ENCODE data around the gene TEX52.

The TEX52 gene

DNA sequence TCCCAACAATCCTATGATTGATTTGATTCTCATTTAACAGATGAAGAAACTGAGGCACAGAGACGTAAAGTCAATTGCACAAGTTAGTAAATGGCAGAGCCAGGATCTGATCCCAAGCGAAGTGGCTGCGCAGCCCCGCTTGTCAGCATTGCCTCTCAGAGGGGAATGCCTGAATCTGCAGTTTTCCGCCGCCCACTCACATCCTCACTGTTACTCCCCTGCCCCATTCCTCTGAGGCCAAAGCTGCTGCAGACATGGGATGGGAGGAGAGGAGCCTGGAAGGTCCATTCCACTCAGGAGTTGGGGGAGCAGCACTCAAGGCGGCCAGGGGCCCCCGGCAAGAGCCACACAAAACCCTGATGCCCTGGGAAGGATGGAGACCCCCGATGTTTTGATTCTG lies 23.0 kb downstream of the TEX52 start:
- in situ Hi-C loops (cut with MboI; ENCODE audit: low sequenced_read_pairs), result no loop called here

DNA sequence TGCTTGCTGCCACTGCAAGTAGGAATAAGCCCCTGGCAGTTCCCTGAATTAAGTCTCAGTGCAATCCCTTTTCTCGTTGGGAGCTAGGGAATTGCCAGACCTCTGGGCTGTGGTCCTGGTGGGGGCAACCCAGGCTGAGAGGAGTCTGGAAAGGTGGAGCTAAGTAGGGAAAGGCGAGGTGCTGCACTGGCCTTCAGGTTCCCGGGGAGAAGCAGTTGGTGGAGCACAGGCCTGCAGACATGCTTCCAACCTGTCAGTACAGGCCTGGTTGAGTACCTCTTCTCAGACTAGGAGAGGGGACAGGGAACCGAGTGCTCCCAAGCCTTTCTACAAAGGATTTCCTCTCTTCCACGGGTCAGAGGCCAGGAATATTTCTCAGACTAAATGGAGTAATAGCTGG lies 23.5 kb downstream of the TEX52 start:
- in situ Hi-C loops (cut with MboI; ENCODE audit: low sequenced_read_pairs), result no loop called here

DNA sequence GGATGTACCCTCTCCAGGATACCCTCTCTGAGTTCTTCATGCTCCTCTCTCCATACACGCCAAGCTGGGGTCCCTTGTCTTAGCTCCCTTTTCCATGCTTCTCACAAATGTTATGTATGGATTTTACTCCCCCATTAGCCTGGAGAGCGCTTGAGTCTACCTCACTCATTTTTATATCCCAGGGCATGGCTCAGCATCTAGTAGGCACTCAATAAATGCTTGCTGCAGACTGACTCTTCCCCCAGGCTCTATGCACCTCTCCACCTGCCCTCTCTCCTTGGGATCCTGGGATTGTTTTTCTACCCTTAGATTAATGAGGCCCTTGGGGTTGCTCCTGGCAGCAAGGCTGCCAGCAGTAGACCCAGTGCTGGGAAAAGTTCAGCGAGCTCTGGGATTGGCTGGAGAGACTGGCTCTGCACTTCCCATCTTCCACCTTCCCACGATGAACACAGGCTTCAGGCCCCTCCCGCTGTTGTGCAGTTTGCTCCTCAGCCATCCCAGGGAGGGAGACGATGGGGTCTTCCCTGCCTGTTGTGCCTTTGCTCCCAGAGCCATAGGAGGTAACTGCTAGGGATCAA lies 24.2 kb downstream of the TEX52 start:
- in situ Hi-C loops (cut with MboI; ENCODE audit: low sequenced_read_pairs), result no loop called here

DNA sequence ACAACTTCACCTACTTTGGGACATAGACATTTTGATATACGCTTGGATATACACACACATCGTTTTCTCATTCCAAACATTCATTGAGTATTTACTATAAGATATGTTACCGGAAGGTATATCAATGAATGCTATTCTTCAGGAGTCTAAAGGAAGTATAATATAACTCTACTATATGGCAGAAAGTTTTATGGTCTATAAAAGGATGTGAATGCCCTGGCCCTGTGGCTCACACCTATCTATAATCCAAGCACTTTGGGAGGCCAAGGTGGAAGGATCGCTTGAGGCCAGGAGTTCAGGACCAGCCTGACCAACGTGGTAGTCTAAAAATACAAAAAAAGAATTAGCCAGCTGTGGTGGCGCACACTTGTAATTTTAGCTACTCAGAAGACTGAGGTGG lies 27.6 kb downstream of the TEX52 start:
- in situ Hi-C loops (cut with MboI; ENCODE audit: low sequenced_read_pairs), result no loop called here

DNA sequence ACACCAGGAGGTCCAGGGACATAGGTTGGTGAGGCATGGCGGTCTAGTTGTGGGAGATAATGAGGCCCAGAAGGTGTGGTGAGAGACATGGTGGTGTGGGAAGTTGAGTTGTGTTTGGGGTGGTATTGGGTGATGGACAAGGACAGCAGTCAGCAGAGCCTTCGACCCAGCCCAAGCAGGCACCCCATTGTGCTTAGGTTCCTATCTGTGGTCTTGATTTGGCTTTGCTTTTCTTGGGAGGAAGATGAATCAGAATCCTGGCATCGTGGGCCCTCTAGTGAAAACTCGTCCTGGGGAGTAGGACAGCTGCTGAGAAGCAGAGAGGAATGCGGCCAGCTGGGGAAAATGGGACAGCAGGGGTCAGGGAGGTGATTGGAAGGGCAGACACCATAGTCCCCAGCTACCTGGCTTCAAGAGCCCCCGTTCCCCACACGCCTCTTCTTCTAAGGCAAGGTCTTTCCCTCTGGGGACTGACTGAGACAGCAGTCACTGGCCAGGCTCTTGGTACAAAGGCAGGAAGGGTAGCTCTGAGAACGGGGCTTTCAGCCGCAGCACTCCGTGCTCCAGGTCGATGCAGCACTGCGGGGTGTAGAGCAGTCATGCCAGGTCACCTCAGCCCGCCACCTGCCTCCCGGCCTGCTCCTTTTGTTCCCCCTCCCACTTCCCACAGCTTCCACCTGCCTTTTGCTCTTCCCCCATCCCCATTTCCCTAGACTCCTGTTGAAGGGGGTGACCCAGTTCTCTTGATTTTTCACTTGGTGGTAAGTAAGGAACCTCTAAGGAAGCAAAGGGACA lies 29.9 kb downstream of the TEX52 start:
- in situ Hi-C loops (cut with MboI; ENCODE audit: low sequenced_read_pairs), result no loop called here

DNA sequence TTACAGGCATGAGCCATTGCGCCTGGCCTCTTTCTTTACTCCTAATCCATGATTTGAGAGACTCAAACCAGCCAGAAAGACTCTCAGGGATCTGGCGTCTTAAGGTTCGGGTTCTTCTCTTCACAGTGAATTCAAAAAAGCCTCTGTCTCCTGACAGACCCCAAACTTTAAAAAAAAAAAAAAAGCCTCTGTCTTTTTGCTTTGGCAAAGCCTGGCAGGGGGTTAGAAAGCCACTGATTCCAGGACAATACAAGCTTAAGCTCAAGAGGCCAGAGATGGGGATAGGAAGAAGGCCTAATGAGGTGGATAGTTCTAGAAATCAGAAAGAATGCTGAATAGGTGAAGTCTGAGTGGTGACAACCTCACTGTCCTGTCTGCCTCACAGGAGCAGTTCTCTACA lies 30.8 kb downstream of the TEX52 start:
- in situ Hi-C loops (cut with MboI; ENCODE audit: low sequenced_read_pairs), result no loop called here

DNA sequence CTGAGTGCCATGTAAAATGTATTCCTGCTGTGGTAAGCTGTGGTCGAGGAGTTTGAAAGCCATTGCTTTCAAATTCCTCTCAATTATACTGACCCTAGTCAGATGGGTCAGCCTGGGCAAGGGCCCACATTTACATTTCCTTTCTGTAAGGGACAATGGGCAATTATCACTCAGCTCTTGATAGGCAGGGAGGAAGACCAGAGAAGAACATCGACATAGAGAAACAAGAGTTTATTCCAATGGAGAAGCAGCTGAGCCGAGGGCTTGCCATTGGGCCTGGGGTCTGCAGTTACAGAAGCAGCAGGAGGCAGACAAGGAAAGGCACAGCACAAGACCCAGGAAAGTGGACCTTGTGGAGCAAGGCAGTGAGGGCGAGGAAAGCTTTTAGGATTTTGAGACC lies 31.7 kb downstream of the TEX52 start:
- in situ Hi-C loops (cut with MboI; ENCODE audit: low sequenced_read_pairs), result no loop called here

DNA sequence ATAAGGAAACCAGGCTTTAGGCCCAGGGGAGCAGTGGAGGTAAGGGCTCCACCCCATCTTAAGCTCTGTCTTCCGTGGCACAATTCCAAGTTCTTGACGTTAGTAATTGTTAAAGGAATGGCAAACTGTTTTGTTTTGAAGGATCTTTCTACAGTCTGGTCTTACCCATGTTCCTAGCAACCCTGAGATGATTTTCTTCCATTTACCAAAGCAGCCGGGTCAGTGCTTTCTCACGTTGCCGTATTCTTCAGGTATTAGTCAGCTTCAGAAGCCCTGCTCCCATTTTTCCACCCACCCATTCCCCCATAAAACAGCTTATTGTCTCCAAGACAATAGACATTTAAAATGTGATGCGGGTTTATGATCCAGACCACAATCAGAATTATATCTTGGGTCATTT lies 32.3 kb downstream of the TEX52 start:
- in situ Hi-C loops (cut with MboI; ENCODE audit: low sequenced_read_pairs), result no loop called here

DNA sequence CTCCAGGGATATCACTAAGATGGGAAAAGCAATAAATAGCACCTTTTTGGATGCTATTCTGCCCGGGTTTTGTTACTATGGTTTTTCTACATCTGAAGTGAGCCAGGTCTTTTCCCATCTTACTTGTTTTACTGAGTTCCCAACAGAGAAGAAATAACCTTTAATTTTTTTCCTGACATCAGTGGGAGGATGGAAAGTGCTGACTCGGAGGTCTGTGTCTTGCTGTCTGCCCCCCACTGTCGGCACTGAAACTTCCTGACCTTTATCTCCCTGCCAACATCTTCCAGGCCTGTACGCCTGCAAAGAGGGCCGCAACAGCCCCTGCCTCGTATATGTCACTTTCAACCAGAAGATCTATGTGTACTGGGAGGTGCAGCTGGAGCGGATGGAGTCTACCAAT lies 33.4 kb downstream of the TEX52 start:
- in situ Hi-C loops (cut with MboI; ENCODE audit: low sequenced_read_pairs), result no loop called here

DNA sequence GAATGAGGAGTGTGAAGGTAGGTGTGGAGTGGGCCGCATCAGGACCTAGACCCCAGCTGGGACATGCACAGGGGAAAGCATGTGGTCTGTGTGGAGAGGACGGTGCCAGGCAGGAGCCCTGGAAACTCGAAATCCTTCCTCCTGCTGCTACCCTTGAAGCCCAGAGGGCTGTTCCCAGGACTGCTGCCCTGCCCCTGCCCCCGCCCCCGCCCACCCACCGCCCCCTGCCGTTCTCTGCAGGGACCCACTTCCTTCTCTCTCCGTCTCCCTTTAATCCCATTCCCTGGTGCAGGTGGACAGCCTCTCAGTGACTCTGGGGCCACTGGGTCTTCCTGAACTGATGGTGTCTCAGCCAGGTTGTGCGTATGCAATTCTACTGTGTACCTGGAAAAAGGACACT lies 36.4 kb downstream of the TEX52 start:
- in situ Hi-C loops (cut with MboI; ENCODE audit: low sequenced_read_pairs), result no loop called here

DNA sequence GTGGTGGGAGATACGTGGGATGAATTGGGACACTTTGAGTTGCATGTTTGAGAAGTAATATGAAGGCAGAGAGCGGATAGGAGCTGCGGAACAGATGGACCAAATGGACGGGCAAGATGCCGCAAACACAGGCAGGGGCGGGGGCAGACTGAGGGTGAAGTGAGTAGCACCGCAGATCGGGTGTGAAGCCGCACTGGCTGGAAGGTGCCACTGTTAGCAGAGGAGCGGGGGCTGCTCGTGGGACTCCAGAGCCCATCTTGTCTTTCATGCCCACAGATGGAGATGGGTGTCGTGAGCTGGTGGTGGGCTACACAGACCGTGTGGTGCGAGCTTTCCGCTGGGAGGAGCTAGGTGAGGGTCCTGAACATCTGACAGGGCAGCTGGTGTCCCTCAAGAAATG lies 37.0 kb downstream of the TEX52 start:
- in situ Hi-C loops (cut with MboI; ENCODE audit: low sequenced_read_pairs), result no loop called here

DNA sequence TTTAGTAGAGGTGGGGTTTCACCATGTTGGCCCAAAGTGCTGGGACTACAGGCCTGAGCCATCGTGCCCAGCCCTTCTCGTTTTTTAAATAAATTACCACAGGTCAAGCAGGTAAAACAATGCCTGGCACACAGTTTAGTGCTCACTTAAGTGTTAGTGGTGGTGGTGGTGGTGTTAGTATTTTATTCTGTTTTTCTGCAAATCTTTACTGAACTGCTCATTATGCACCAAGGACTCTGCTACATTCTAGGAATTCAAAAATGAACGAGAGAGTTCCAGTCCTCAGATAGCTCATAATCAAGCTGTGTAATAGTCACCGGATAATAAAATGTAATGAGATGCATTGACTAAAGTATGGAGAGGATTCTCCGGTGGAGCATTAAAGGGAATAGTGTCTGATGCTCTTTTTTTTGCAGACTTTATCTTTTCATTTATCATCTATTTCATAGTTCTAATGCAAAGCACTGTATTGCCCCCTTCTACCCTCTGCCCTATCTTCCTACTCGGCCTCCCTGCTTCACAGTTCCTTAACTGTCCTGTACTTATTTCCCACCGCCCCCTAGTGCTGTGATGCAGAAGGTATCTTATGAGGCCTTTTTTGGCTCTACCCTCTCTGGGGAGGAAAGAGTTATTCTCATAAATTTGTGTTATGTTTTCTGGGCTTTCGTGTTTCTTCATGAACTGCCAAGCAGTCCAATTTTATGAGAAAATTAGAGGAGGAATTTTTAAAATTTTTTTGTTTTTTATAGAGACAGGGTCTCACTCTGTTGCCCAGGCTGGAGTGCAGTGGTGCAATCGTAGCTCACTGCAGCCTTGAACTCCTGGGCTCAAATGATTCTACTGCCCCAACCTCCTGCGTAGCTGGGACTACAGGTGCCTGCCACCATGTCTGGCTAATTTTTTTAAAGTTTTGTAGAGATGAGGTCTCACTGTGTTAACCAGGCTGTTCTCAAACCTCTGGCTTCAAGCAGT lies 43.3 kb downstream of the TEX52 start:
- in situ Hi-C loops (cut with MboI; ENCODE audit: low sequenced_read_pairs), result no loop called here

DNA sequence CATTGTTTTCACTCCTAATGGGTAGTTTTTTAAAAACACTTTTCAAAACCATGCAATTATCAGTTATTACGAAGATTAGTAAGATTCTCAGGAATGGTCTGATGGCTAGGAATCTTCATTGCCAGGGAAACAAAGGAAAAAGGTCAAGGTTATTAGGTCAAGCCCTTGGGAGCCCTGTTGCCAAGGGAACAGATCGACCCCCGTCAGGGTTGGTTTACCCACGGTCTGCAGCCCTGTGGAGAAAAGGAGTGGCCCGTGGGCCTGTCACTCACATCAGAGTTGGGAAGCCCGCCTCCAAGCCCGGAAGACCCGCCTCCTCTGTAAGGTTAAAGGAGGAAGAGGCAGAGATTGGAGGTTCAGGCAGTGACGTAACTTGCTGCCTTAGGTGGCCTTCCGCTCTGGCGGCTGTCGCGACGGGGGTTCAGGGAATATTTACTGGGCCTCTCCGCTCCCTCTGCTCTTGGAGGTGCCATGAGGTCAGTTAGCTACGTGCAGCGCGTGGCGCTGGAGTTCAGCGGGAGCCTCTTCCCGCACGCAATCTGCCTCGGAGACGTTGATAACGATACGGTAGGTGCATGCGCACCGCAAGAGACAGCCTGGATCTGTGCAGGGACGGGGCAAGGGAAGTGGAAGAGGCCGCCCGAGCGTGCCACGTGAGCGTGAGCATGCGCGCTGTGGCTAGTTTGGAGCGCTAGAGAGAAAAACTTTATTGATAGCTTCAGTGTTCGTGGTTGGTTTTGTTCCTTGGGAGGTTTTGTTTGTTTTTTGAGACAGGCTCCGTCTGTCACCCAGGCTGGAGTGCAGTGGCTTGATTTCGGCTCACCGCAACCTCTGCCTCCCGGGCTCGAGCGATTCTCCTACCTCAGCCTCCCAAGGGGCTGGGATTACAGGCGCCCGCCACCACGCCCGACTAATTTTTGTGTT lies 44.3 kb downstream of the TEX52 start, which contains the start of gene ITFG2:
ITFG2 (plus strand) TSS at position 379 of the 924 bp plus-strand sequence; CDS start at position 472, 93 bp downstream.
- in situ Hi-C loops (cut with MboI; ENCODE audit: low sequenced_read_pairs), result no loop called here

DNA sequence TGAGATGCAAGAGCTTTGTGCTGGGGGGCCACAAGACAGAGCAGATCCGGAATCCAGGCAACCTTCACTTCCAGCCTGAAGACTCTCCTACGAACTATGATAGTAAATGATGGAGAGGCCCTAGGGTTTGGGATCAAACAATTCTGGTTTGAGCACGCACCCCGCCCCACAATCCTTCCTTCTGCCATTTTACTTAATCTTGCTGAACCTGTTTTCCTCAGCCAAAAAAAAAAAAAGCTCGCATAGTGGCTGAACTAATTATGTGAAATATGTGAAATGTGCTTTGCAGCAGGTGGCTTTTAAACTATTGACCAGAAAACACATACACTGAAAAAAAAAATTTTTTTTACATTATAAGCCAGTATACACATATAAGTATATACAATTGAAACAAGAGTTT lies 45.0 kb downstream of the TEX52 start:
- in situ Hi-C loops (cut with MboI; ENCODE audit: low sequenced_read_pairs), result no loop called here

DNA sequence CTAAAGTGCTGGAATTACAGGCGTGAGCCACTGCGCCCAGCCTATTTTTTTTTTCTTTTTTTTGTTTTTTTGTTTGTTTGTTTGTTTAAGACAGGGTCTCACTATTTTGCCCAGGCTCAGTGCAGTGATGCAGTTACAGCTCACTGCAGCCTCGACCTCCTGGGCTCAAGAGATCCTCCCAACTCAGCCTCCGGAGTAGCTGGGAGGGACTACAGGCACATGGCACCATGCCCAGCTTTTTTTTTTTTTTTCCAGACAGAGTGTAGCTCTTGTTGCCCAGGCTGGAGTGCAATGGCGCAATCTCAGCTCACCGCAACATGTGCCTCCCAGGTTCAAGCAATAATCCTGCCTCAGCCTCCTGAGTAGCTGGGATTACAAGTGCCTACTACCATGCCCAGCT lies 50.1 kb downstream of the TEX52 start:
- in situ Hi-C loops (cut with MboI; ENCODE audit: low sequenced_read_pairs), result no loop called here

DNA sequence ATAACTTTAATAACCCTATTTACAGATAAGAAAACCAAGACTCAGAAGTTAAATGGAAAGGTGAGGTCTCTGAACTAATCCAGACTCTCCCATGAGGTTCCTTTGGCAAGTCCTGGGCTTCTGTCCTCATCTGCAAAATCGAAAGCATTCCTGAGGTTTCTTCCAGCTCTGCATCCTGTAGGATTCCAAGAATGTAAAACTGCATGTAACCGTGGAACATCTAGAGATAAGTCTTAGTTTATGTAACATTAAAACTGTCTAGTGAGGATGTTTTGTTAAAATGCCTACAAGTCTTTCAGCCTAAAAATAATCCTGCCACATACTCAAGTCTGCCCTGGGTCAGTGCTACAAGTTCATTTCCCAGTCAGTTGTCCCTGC lies 51.7 kb downstream of the TEX52 start:
- in situ Hi-C loops (cut with MboI; ENCODE audit: low sequenced_read_pairs), result no loop called here

DNA sequence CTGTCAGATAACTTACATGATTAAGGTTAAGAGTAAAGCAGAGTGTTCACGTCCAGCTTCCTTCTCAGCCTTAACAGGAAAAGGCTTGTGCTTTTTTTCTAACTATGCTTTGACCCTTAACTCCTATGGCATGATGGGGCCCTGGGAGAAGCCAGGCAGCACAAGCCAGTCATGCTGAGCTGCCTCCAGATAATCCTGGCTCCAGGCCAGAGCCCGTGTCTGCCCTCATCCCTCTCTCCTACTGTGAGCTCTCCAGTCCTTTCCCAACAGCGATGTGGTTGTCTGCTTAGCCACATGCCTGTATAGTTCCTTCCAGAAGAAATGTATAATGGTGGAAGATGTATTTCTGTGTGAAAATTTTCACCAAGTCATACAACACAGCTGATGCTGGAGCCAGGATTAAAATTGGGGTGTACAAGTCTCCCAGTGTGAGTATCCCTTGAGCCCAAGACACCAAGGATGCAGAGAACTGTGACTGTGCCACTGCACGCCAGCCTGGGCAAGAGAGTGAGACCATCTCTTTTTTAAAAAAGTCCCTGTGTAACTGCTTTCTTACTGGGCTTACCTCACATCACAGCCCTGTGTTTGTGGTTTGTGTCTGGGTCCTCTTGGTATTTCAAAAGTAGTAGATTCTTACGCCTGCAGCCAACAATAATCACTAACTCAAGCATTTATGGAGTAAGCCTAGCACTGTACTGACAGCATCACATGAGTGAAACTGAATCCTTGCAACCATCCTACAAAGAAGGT lies 52.3 kb downstream of the TEX52 start:
- in situ Hi-C loops (cut with MboI; ENCODE audit: low sequenced_read_pairs), result no loop called here

DNA sequence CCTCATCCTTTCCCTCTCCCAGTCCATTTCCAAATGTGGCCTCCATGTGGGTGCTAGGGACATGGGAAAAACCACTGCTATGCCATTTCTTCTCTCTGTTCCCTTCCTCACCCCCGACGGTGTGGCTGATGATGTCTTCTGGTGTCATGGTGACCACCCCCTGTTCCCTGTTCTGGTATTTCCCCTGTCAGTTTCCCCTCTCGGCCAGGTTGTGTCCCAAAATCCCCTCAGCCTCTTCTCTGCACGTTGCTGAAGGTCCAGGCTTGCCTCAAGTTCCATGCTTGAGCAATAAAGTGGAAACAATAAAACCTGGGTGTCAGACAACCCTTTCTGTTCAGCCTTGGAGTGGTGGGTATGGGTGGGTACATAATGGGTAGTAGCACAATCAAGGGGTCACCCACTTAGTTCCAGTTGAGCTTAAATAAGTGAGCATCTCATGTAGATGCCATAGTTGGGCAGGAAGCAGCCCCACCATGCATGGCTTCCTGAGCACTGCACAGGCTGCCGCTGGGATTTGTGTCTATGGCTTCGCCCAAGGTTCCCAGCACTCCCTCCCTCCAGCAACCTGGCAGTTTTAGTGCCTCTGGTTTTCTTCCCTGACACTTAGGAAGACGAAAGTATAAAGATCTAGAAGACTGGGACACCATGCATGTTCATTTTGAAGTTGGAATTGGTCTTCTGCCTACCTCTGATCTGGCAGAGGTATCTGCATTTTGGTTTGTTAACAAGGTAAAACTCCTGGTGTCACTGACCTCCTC lies 53.0 kb downstream of the TEX52 start:
- in situ Hi-C loops (cut with MboI; ENCODE audit: low sequenced_read_pairs), result no loop called here
